BJ (cell line): ENCODE measurements around the gene ONECUT1. TPM values are rescaled to one million over a fixed set of nuclear protein-coding genes. Genes with fewer than 3 reads are reported as not detected.

ENCODE experiments used
- CTCF ChIA-PET: fragments of 350-600 bp; formaldehyde crosslinking; extraction: SDS; loops from one replicate; lab custom pipeline; 2021; ENCODE audit warnings: antibody characterized with exemption, inconsistent platforms; lab: Yijun Ruan, JAX
- POLR2A ChIA-PET: fragments of 300-600 bp; sonication (Branson Sonifier 250); formaldehyde crosslinking; extraction: SDS; loops from one replicate; lab custom pipeline; 2021; ENCODE audit warnings: antibody characterized with exemption; lab: Charles Lee
- DNase-seq: peaks from one replicate; pipeline ENCODE4 v3.0.0-alpha.2; 2011; ENCODE audit warnings: low read depth
- H3K27me3 ChIP-seq: 2 replicates; pipeline ENCODE4 v1.6.0; 2011; ENCODE audit warnings: low read length; ENCODE audit not compliant: control insufficient read depth, insufficient read depth
- H3K36me3 ChIP-seq: 2 replicates; pipeline ENCODE4 v1.5.1; 2011; ENCODE audit warnings: low read length; ENCODE audit not compliant: control insufficient read depth, insufficient read depth
- H3K4me3 ChIP-seq: 2 replicates; pipeline ENCODE4 v1.5.1; 2011; ENCODE audit warnings: low read depth, mild to moderate bottlenecking, control low read depth, low read length
- CTCF ChIP-seq: IDR thresholded peaks from 2 replicates; pipeline ENCODE4 v1.5.1; 2011; ENCODE audit warnings: low read depth, mild to moderate bottlenecking, control low read depth, inconsistent platforms, low read length, moderate library complexity; ENCODE audit not compliant: insufficient read depth
- polyA plus RNA-seq: library from polyadenylated mRNA; depleted of rRNA; stranded (reverse); fragments of >200 nt; gene quantifications from 2 replicates; pipeline ENCODE4 v1.2.3, GENCODE V29; 2011

The ONECUT1 gene
- polyA plus RNA-seq, 1 experiment: not detected

GRCh38 chr15:52732551-52732950 lies 57.6 kb downstream of the ONECUT1 start:
- Histone ChIP-seq H3K4me3 (no peak overlapping the region), H3K27me3 (no peaks in the 10 kb centered on the region), H3K36me3 (no peaks in the 10 kb centered on the region)
- POLR2A ChIA-PET: no interaction called here
- CTCF ChIA-PET: no interaction called here
- TF ChIP-seq CTCF: no peak
- DNase-seq: no peak

GRCh38 chr15:52731732-52732470 lies 58.2 kb downstream of the ONECUT1 start:
- CTCF ChIA-PET: interaction anchor here (1.0 kb wide), 2 partner anchors 117 to 475 kb away, joined by 3 to 6 read pairs; no protein-coding TSS in a partner anchor
- no peak for DNase-seq
- Histone ChIP-seq H3K4me3 (no peak overlapping the region), H3K27me3 (no peaks in the 10 kb centered on the region), H3K36me3 (no peaks in the 10 kb centered on the region)
- POLR2A ChIA-PET: no interaction called here
- TF ChIP-seq CTCF: no peak

GRCh38 chr15:52731004-52731403 lies 59.1 kb downstream of the ONECUT1 start:
- no peak for TF ChIP-seq CTCF
- CTCF ChIA-PET: interaction anchor here (1.0 kb wide), 2 partner anchors 116 to 474 kb away, joined by 3 to 6 read pairs; no protein-coding TSS in a partner anchor
- POLR2A ChIA-PET: no interaction called here
- H3K27me3 ChIP-seq: no peaks in the 10 kb centered on the region
- no peak overlapping the region for H3K4me3 ChIP-seq
- no peak for DNase-seq
- H3K36me3 ChIP-seq: no peaks in the 10 kb centered on the region

- Histone ChIP-seq H3K4me3 (no peak overlapping the region), H3K27me3 (no peaks in the 10 kb centered on the region), H3K36me3 (no peaks in the 10 kb centered on the region)
- TF ChIP-seq CTCF: no peak
- CTCF ChIA-PET: interaction anchor here (1.0 kb wide), 1 partner anchor 474 kb away, joined by 6 read pairs; no protein-coding TSS in a partner anchor
- POLR2A ChIA-PET: no interaction called here
- no peak for DNase-seq
Measured at GRCh38 chr15:52730594-52730993, 59.5 kb downstream of the ONECUT1 start.

- Histone ChIP-seq H3K4me3 (no peak overlapping the region), H3K27me3 (no peaks in the 10 kb centered on the region), H3K36me3 (no peaks in the 10 kb centered on the region)
- ChIA-PET CTCF (interaction anchor here (1.2 kb wide), 1 partner anchor 474 kb away, joined by 3 read pairs; no protein-coding TSS in a partner anchor), POLR2A (no interaction called here)
- peak; percentile 81 for DNase-seq
- no peak for TF ChIP-seq CTCF
Measured at GRCh38 chr15:52730173-52730572, 60.0 kb downstream of the ONECUT1 start.
